ENCODE measurements around the gene PXDN. TPM values are rescaled to one million over a fixed set of nuclear protein-coding genes. Genes with fewer than 3 reads are reported as not detected.

Gene PXDN
- total and polyA plus RNA-seq, 2 of the 4 experiments (the other 2 are of a cell fraction): 153 to 332 TPM

GRCh38 chr2:1790473-1790872, 46.2 kb upstream of the PXDN start:
- Histone ChIP-seq H4K5ac (ENCODE audit: low read depth, low read length) (peak overlapping the region; percentile 19; the same call in 1 of the 2 replicates), H4K20me1 (ENCODE audit: insufficient read depth, low read length) (no peaks in the 10 kb centered on the region), H2BK5ac (ENCODE audit: low read depth, low read length, poor library complexity, severe bottlenecking) (peak overlapping the region; percentile 34), H2AFZ (replicated peaks; ENCODE audit: low read length, poor library complexity) (no peak overlapping the region), H4K8ac (ENCODE audit: low read depth in 2 of 2, low read length in 2 of 2) (peak overlapping the region in 1 of 2 experiments; percentile 48; a peak in 1 of 4 replicates), H2AK9ac (replicated peaks; ENCODE audit: low read depth, low read length, poor library complexity) (no peak overlapping the region), H4K91ac (ENCODE audit: insufficient read depth, low read depth, low read length) (peak overlapping the region; percentile 72; the same call in 1 of the 2 replicates), H3K4ac (ENCODE audit: low read depth, low read length) (peak overlapping the region; percentile 58), H3K14ac (replicated peaks; ENCODE audit: low read depth, low read length) (peak overlapping the region; percentile 70), H3K9ac (ENCODE audit: low read depth, low read length) (no peak overlapping the region), H3K27ac (ENCODE audit: insufficient read depth, low read length) (no peak overlapping the region), H3K4me3 (ENCODE audit: insufficient read depth, low read depth, low read length) (no peak overlapping the region), H3K23ac (ENCODE audit: low read depth, low read length) (no peak overlapping the region; the same call in 1 of the 2 replicates), H3K9me3 (ENCODE audit: control insufficient read depth, insufficient read depth, low read length) (no peaks in the 10 kb centered on the region), H3K27me3 (ENCODE audit: control insufficient read depth, insufficient read depth, low read length) (no peaks in the 10 kb centered on the region), H2BK20ac (ENCODE audit: low read depth, low read length) (peak overlapping the region; percentile 75; the same call in 1 of the 2 replicates), H2BK120ac (ENCODE audit: low read depth, low read length) (peak overlapping the region; percentile 66), H3K4me1 (ENCODE audit: control insufficient read depth, insufficient read depth, low read length) (peaks cover 7% of the 10 kb centered on the region), H3K18ac (ENCODE audit: low read depth, low read length) (peak overlapping the region; percentile 56), H3K9me1 (ENCODE audit: insufficient read depth, low read length) (0 out of 2 replicates have a peak, but pooled peaks cover 3% of the 10 kb centered on the region), H3K56ac (ENCODE audit: extremely low read depth, insufficient read depth, low read length) (no peak overlapping the region), H3K36me3 (ENCODE audit: control insufficient read depth, insufficient read depth, low read length) (no peaks in the 10 kb centered on the region), H3K79me1 (ENCODE audit: low read depth in 1 of 2, low read length in 2 of 2) (no peaks in the 10 kb centered on the region), H2AK5ac (ENCODE audit: low read depth, low read length) (peak overlapping the region; percentile 27; the same call in 1 of the 2 replicates), H2BK15ac (ENCODE audit: low read depth, low read length) (no peak overlapping the region), H3K4me2 (ENCODE audit: low read depth, low read length) (no peak overlapping the region)
- no peak for ATAC-seq (ENCODE audit: low read depth)
- no peak for TF ChIP-seq BHLHE40 (IDR thresholded peaks at IDR 0.05; ENCODE audit: low read depth, low read length)
- no peak for TF ChIP-seq CHD1 (IDR thresholded peaks at IDR 0.05; ENCODE audit: low read depth, low read length)
- TF ChIP-seq USF2 (IDR thresholded peaks at IDR 0.05; ENCODE audit: low read depth, low read length): no peak
- no peak for TF ChIP-seq MAFK (IDR thresholded peaks at IDR 0.05; ENCODE audit: low read depth, low read length)
- no peak for TF ChIP-seq POLR2A (IDR thresholded peaks at IDR 0.05; ENCODE audit: low read depth, low read length)
- TF ChIP-seq MAZ (IDR thresholded peaks at IDR 0.05; ENCODE audit: borderline replicate concordance, low read depth, low read length): no peak
- TF ChIP-seq NFE2L2 (IDR thresholded peaks at IDR 0.05; ENCODE audit: low read depth, low read length): no peak
- TF ChIP-seq FOS (IDR thresholded peaks at IDR 0.05; ENCODE audit: low read depth, low read length): no peak
- no peak for TF ChIP-seq MXI1 (IDR thresholded peaks at IDR 0.05; ENCODE audit: borderline replicate concordance, low read depth, low read length)
- TF ChIP-seq RAD21 (IDR thresholded peaks at IDR 0.05; ENCODE audit: low read length): no peak
- no peak for TF ChIP-seq CTCF (conservative IDR thresholded peaks at IDR 0.05; ENCODE audit: low read depth, low read length)
- intact Hi-C loops (cut with micrococcal nuclease) (loop anchor here (2.0 kb wide), 1 partner anchor 26 kb away; no protein-coding TSS in a partner anchor), dilution Hi-C loops (cut with HindIII; ENCODE audit: low sequenced_read_pairs, unreplicated experiment) (no loop called here), in situ Hi-C loops (cut with MboI; ENCODE audit: low sequenced_read_pairs) (no loop called here)
- no CpG with 5 or more reads among the region's 6 CpGs for WGBS, 2 experiments (ENCODE audit: extremely low coverage in 2 of 2, insufficient read length in 1 of 2)
- ChIA-PET POLR2A (ENCODE audit: unreplicated experiment) (interaction anchor here (1.0 kb wide), 1 partner anchor 64 kb away, joined by 3 read pairs; no protein-coding TSS in a partner anchor), CTCF (interaction anchor here (2.1 kb wide), 1 partner anchor 9 kb away, joined by 7 read pairs; no protein-coding TSS in a partner anchor)
- no TSS peak for BruUV-seq (replicated peaks)
- no peak for DNase-seq
